Measurements from ENCODE around the gene PVRIG.
"Not testable (repeated sequence)": the region's sequence is repeated elsewhere in the genome, so short reads cannot be mapped to it uniquely, and the experiment has no call there.

The PVRIG gene

GRCh38 chr7:100269306-100270045 lies 49.7 kb downstream of the PVRIG start:
- peak overlapping the region; percentile 71 for H3K27ac ChIP-seq (ENCODE audit: low read depth, low read length)
- peak overlapping the region; percentile 55 for H3K9ac ChIP-seq (ENCODE audit: low read length)
- H3K36me3 ChIP-seq (ENCODE audit: control insufficient read depth, insufficient read depth, low read length); H3K4ac ChIP-seq (ENCODE audit: low read depth, low read length); H3K4me3 ChIP-seq (ENCODE audit: low read length); H4K5ac ChIP-seq (ENCODE audit: low read length); H3K23ac ChIP-seq (ENCODE audit: low read length); H3K79me1 ChIP-seq (ENCODE audit: low read length); H4K8ac ChIP-seq (ENCODE audit: low read depth, low read length); H2AK5ac ChIP-seq (ENCODE audit: low read length); H3K4me1 ChIP-seq (ENCODE audit: control insufficient read depth, low read depth, low read length); H3K27me3 ChIP-seq (ENCODE audit: insufficient read depth, low read length, poor library complexity); H2BK15ac ChIP-seq (replicated peaks; ENCODE audit: low read depth): not testable (repeated sequence)
- H3K56ac ChIP-seq (ENCODE audit: low read length) = peak overlapping the region; percentile 79
- peak overlapping the region; percentile 20 for H3K4me2 ChIP-seq (ENCODE audit: low read length)
- H2BK5ac ChIP-seq (ENCODE audit: low read length) = peak overlapping the region; percentile 82
- peak overlapping the region; percentile 33 for H2BK120ac ChIP-seq (ENCODE audit: low read depth, low read length)
- H3K79me2 ChIP-seq (ENCODE audit: control insufficient read depth, insufficient read depth, low read length) = peaks cover 20% of the 10 kb centered on the region
- no CpG with 5 or more reads among the region's 14 CpGs for WGBS (ENCODE audit: extremely low coverage, insufficient coverage, low lambda C conversion rate)
- peak overlapping the region; percentile 88 for H3K18ac ChIP-seq (ENCODE audit: low read length)
- peak; percentile 41 for DNase-seq

DNA sequence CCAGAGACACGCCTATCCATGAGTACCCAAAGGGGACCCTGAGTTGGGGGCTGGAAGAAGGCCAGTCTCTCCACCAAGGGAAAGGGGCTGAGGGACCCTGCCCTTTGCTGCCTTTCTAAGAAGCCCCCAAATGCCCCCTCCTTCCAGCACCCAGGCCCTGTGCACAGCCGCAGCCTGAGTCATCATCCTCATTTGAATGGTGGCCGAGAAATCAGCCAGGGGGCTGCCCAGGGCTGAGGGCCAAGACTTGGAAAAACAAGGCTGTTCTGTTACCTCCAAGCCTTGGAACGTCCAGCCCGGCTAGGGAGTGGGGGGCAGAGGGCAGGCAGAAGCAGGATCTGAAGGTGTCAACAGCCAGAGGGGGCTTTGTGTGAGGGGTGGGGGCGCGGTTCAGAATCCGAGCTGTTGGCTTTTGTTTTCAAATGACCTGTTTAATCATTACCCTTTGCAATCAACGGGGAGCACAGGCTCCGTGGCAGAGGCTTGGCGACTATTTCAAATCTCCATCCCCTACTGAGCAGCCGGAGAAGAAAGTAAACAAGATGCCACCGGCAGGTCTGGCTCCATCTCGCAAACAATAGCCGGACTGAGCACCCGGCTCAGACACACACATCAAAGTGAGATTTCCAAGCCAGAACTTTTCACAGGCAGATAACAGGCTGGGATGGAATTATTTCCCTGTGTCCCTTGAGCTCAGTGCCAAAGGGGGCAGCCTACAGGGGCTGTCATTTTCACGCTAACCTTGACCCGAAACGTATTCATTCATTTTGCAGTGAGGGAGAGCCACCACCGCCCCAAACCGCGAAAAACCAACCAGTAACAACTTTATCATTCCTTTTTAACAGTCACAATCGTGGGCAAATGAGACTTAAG lies 50.5 kb downstream of the PVRIG start:
- peak; percentile 81 for DNase-seq
- peak overlapping the region; percentile 4 for H3K4me3 ChIP-seq (ENCODE audit: low read length)
- H3K79me2 ChIP-seq (ENCODE audit: control insufficient read depth, insufficient read depth, low read length) = peaks cover 20% of the 10 kb centered on the region
- H4K8ac ChIP-seq (ENCODE audit: low read depth, low read length); H2AK5ac ChIP-seq (ENCODE audit: low read length); H2BK15ac ChIP-seq (replicated peaks; ENCODE audit: low read depth); H3K36me3 ChIP-seq (ENCODE audit: control insufficient read depth, insufficient read depth, low read length); H3K79me1 ChIP-seq (ENCODE audit: low read length); H3K23ac ChIP-seq (ENCODE audit: low read length); H3K4ac ChIP-seq (ENCODE audit: low read depth, low read length); H4K5ac ChIP-seq (ENCODE audit: low read length); H2BK120ac ChIP-seq (ENCODE audit: low read depth, low read length); H2BK5ac ChIP-seq (ENCODE audit: low read length); H3K4me1 ChIP-seq (ENCODE audit: control insufficient read depth, low read depth, low read length); H3K27me3 ChIP-seq (ENCODE audit: insufficient read depth, low read length, poor library complexity): not testable (repeated sequence)
- peak overlapping the region; percentile 81 for H3K56ac ChIP-seq (ENCODE audit: low read length)
- WGBS (ENCODE audit: extremely low coverage, insufficient coverage, low lambda C conversion rate) = no CpG with 5 or more reads among the region's 23 CpGs
- H3K9ac ChIP-seq (ENCODE audit: low read length) = peak overlapping the region; percentile 61
- peak overlapping the region; percentile 87 for H3K27ac ChIP-seq (ENCODE audit: low read depth, low read length)
- peak overlapping the region; percentile 88 for H3K18ac ChIP-seq (ENCODE audit: low read length)
- H3K4me2 ChIP-seq (ENCODE audit: low read length) = peak overlapping the region; percentile 38
